IMR-90 (cell line): Measurements from ENCODE around the gene ERGIC1. TPM values are rescaled to one million over a fixed set of nuclear protein-coding genes. Genes with fewer than 3 reads are reported as not detected.

Experiments
- ATAC-seq: fragments of 200-7000 bp; cut with Tn5 transposase; 2 replicates; pipeline ENCODE4 v1.9.1; 2020; ENCODE audit warnings: low read depth, mild to moderate bottlenecking, moderate library complexity
- BruUV-seq: library from RNA; stranded (reverse); fragments of 400-500 nt; replicated peaks from 2 replicates; lab custom pipeline; 2021; lab: Mats Ljungman, UMichigan
- CTCF ChIA-PET: fragments of 300-600 bp; formaldehyde crosslinking; extraction: SDS; loops from one replicate; lab custom pipeline; 2021; ENCODE audit warnings: antibody characterized with exemption; lab: Yijun Ruan, JAX
- POLR2A ChIA-PET: fragments of 300-600 bp; sonication (Branson Sonifier 250); formaldehyde crosslinking; loops from one replicate; lab custom pipeline; 2022; ENCODE audit warnings: antibody characterized with exemption; ENCODE audit not compliant: unreplicated experiment; lab: Charles Lee
- DNase-seq: peaks from one replicate; pipeline ENCODE4 v3.0.0; 2013
- H2AFZ ChIP-seq: replicated peaks from 2 replicates; pipeline ENCODE3; 2013; ENCODE audit warnings: low read length, mild to moderate bottlenecking; ENCODE audit not compliant: poor library complexity
- H2AK5ac ChIP-seq: 2 replicates; pipeline ENCODE4 v1.6.1; 2013; ENCODE audit warnings: low read depth, low read length, inconsistent platforms
- H2AK9ac ChIP-seq: replicated peaks from 2 replicates; pipeline ENCODE3; 2013; ENCODE audit warnings: mild to moderate bottlenecking, low read depth, low read length, moderate library complexity; ENCODE audit not compliant: poor library complexity
- H2BK120ac ChIP-seq: 2 replicates; pipeline ENCODE4 v1.6.1; 2013; ENCODE audit warnings: low read depth, low read length, inconsistent platforms
- H2BK15ac ChIP-seq: 3 replicates; pipeline ENCODE4 v1.6.1; 2013; ENCODE audit warnings: low read depth, low read length, inconsistent platforms
- H2BK20ac ChIP-seq: 2 replicates; pipeline ENCODE4 v1.6.1; 2013; ENCODE audit warnings: low read depth, mild to moderate bottlenecking, inconsistent platforms, low read length, moderate library complexity
- H2BK5ac ChIP-seq: 2 replicates; pipeline ENCODE4 v1.6.1; 2013; ENCODE audit warnings: mild to moderate bottlenecking, low read depth, low read length, inconsistent platforms; ENCODE audit not compliant: poor library complexity, severe bottlenecking
- H3K14ac ChIP-seq: replicated peaks from 2 replicates; pipeline ENCODE4 v1.6.1; 2013; ENCODE audit warnings: low read depth, low read length, inconsistent platforms
- H3K18ac ChIP-seq: 2 replicates; pipeline ENCODE4 v1.6.1; 2013; ENCODE audit warnings: low read depth, low read length, control low read depth
- H3K23ac ChIP-seq: 2 replicates; pipeline ENCODE4 v1.6.1; 2013; ENCODE audit warnings: low read depth, low read length, inconsistent platforms
- H3K27ac ChIP-seq: 2 replicates; pipeline ENCODE4 v1.5.1; 2013; ENCODE audit warnings: mild to moderate bottlenecking, control low read depth, low read length; ENCODE audit not compliant: insufficient read depth
- H3K27me3 ChIP-seq: 2 replicates; pipeline ENCODE4 v1.6.1; 2013; ENCODE audit warnings: low read length; ENCODE audit not compliant: control insufficient read depth, insufficient read depth
- H3K36me3 ChIP-seq: 2 replicates; pipeline ENCODE4 v1.6.1; 2013; ENCODE audit warnings: low read length, mixed read lengths; ENCODE audit not compliant: control insufficient read depth, insufficient read depth
- H3K4ac ChIP-seq: 2 replicates; pipeline ENCODE4 v1.6.1; 2013; ENCODE audit warnings: low read depth, low read length, inconsistent platforms
- H3K4me1 ChIP-seq: 2 replicates; pipeline ENCODE4 v1.6.1; 2013; ENCODE audit warnings: low read length, mixed read lengths; ENCODE audit not compliant: control insufficient read depth, insufficient read depth
- H3K4me2 ChIP-seq: 2 replicates; pipeline ENCODE4 v1.6.1; 2013; ENCODE audit warnings: low read depth, mild to moderate bottlenecking, control low read depth, low read length, moderate library complexity
- H3K4me3 ChIP-seq: 2 replicates; pipeline ENCODE4 v1.5.1; 2013; ENCODE audit warnings: low read depth, mild to moderate bottlenecking, control low read depth, low read length, moderate library complexity; ENCODE audit not compliant: insufficient read depth
- H3K56ac ChIP-seq: 2 replicates; pipeline ENCODE4 v1.6.1; 2013; ENCODE audit warnings: low read length, inconsistent platforms; ENCODE audit not compliant: insufficient read depth; ENCODE audit errors: extremely low read depth
- H3K79me1 ChIP-seq, 2 experiments: 2 replicates each; pipeline ENCODE4 v1.6.1; 2013; ENCODE audit warnings: low read length in 2 of 2, inconsistent platforms in 1 of 2, low read depth in 1 of 2
- H3K9ac ChIP-seq: 2 replicates; pipeline ENCODE4 v1.6.1; 2013; ENCODE audit warnings: low read depth, low read length, control low read depth
- H3K9me1 ChIP-seq: 2 replicates; pipeline ENCODE4 v1.6.1; 2013; ENCODE audit warnings: low read length, inconsistent platforms; ENCODE audit not compliant: insufficient read depth
- H3K9me3 ChIP-seq: 2 replicates; pipeline ENCODE4 v1.6.1; 2013; ENCODE audit warnings: low read length; ENCODE audit not compliant: control insufficient read depth, insufficient read depth
- H4K20me1 ChIP-seq: 2 replicates; pipeline ENCODE4 v1.6.1; 2013; ENCODE audit warnings: low read length, inconsistent platforms; ENCODE audit not compliant: insufficient read depth
- H4K5ac ChIP-seq: 2 replicates; pipeline ENCODE4 v1.6.1; 2013; ENCODE audit warnings: mild to moderate bottlenecking, low read depth, low read length, control low read depth
- H4K8ac ChIP-seq, 2 experiments: 2 replicates each; pipeline ENCODE4 v1.6.1; 2013; ENCODE audit warnings: low read depth in 2 of 2, low read length in 2 of 2, control low read depth in 1 of 2, inconsistent platforms in 1 of 2
- H4K91ac ChIP-seq: 2 replicates; pipeline ENCODE4 v1.6.1; 2013; ENCODE audit warnings: low read depth, low read length, inconsistent platforms; ENCODE audit not compliant: insufficient read depth
- BHLHE40 ChIP-seq: fragments of 150-350 bp; IDR thresholded peaks from 2 replicates; pipeline ENCODE4 v1.6.1; 2016; ENCODE audit warnings: mild to moderate bottlenecking, low read depth, low read length
- CEBPB ChIP-seq: IDR thresholded peaks from 2 replicates; pipeline ENCODE4 v1.6.1; 2012; ENCODE audit warnings: low read depth, low read length, improper control_type of control experiment
- CHD1 ChIP-seq: IDR thresholded peaks from 2 replicates; pipeline ENCODE4 v1.6.1; 2012; ENCODE audit warnings: low read depth, low read length, improper control_type of control experiment
- CTCF ChIP-seq: conservative IDR thresholded peaks from 2 replicates; pipeline ENCODE4 v1.5.1; 2012; ENCODE audit warnings: mild to moderate bottlenecking, low read depth, low read length, improper control_type of control experiment
- ELK1 ChIP-seq: fragments of 150-350 bp; IDR thresholded peaks from 2 replicates; pipeline ENCODE4 v1.6.1; 2016; ENCODE audit warnings: low read depth, mild to moderate bottlenecking, low read length, moderate library complexity, borderline replicate concordance
- FOS ChIP-seq: fragments of 150-350 bp; IDR thresholded peaks from 2 replicates; pipeline ENCODE4 v1.6.1; 2016; ENCODE audit warnings: low read depth, low read length
- MAFK ChIP-seq: IDR thresholded peaks from 2 replicates; pipeline ENCODE4 v1.6.1; 2012; ENCODE audit warnings: low read depth, low read length, improper control_type of control experiment
- MAZ ChIP-seq: IDR thresholded peaks from 2 replicates; pipeline ENCODE4 v1.6.1; 2012; ENCODE audit warnings: low read depth, mild to moderate bottlenecking, low read length, improper control_type of control experiment, moderate library complexity, borderline replicate concordance
- MXI1 ChIP-seq: IDR thresholded peaks from 2 replicates; pipeline ENCODE4 v1.6.1; 2012; ENCODE audit warnings: low read depth, mild to moderate bottlenecking, low read length, moderate library complexity, borderline replicate concordance
- POLR2A ChIP-seq: IDR thresholded peaks from 2 replicates; pipeline ENCODE4 v1.6.1; 2012; ENCODE audit warnings: mild to moderate bottlenecking, low read depth, low read length
- RAD21 ChIP-seq: IDR thresholded peaks from 2 replicates; pipeline ENCODE4 v1.6.1; 2012; ENCODE audit warnings: low read length, improper control_type of control experiment
- RCOR1 ChIP-seq: IDR thresholded peaks from 2 replicates; pipeline ENCODE4 v1.6.1; 2012; ENCODE audit warnings: mild to moderate bottlenecking, low read length, improper control_type of control experiment; ENCODE audit not compliant: insufficient replicate concordance
- RFX5 ChIP-seq: IDR thresholded peaks from 2 replicates; pipeline ENCODE4 v1.8.0; 2012; ENCODE audit warnings: low read depth, mild to moderate bottlenecking, low read length, moderate library complexity
- SMC3 ChIP-seq: fragments of 150-350 bp; IDR thresholded peaks from 2 replicates; pipeline ENCODE4 v1.6.1; 2016; ENCODE audit warnings: low read depth, mild to moderate bottlenecking, antibody characterized with exemption, low read length, moderate library complexity
- WGBS, 2 experiments: methylation state at CpG; one replicate each; pipeline versions ENCODE4 v1.1.5 to v1.1.7; 2013; ENCODE audit warnings: missing lambda C conversion rate in 2 of 2; ENCODE audit not compliant: insufficient read length in 1 of 2; ENCODE audit errors: extremely low coverage in 2 of 2; 5-methylcytosine and 5-hydroxymethylcytosine counted together
- dilution Hi-C: fragments of 300-500 bp; cut with HindIII; formaldehyde crosslinking; loops from one replicate; pipeline ENCODE4 v1.14.3; 2018; ENCODE audit warnings: low sequenced_read_pairs; ENCODE audit not compliant: unreplicated experiment
- in situ Hi-C: fragments of 300-500 bp; cut with MboI; formaldehyde crosslinking; loops from 3 replicates; pipeline ENCODE4 v1.14.3; 2019; ENCODE audit warnings: low sequenced_read_pairs, inconsistent platforms, mixed read lengths
- intact Hi-C: fragments of 100-400 bp; cut with micrococcal nuclease; formaldehyde crosslinking; loops from 2 replicates; pipeline ENCODE4 v1.10.0; 2022
- polyA plus RNA-seq, 3 experiments: library from polyadenylated mRNA; depleted of rRNA; stranded (reverse); fragments of >200 nt; gene quantifications; 2 replicates each; pipeline ENCODE4 v1.2.3, GENCODE V29; 2012; ENCODE audit warnings: low replicate concordance in 1 of 3
- total RNA-seq: library from RNA; depleted of rRNA; stranded (reverse); fragments of >200 nt; gene quantifications from 2 replicates; pipeline ENCODE4 v1.2.3, GENCODE V29; 2012
- TF ChIP-seq, protein P1 (sequence below): fragments of 150-350 bp; IDR thresholded peaks from 2 replicates; pipeline ENCODE4 v1.6.1; 2017; ENCODE audit warnings: mild to moderate bottlenecking, antibody characterized with exemption, low read length, low read depth

The ERGIC1 gene
- total and polyA plus RNA-seq, 2 of the 4 experiments (the other 2 are of a cell fraction), result 134 to 192 TPM

- Histone ChIP-seq H3K56ac (no peak overlapping the region), H2AK9ac (peak overlapping the region; percentile 33), H3K27me3 (no peaks in the 10 kb centered on the region), H4K91ac (peak overlapping the region; percentile 58), H3K4me2 (no peak overlapping the region), H3K9me1 (peaks cover 33% of the 10 kb centered on the region), H4K5ac (no peak overlapping the region), H3K4ac (peak overlapping the region; percentile 73; the same call in 1 of the 2 replicates), H3K27ac (no peak overlapping the region), H3K4me1 (peaks cover 27% of the 10 kb centered on the region), H3K23ac (no peak overlapping the region), H3K9ac (no peak overlapping the region), H4K8ac (peak overlapping the region in 1 of 2 experiments; percentile 46; a peak in 1 of 4 replicates), H2BK5ac (no peak overlapping the region), H3K36me3 (peaks cover 30% of the 10 kb centered on the region), H2BK15ac (0 out of 3 replicates have a peak overlapping the region, but pooled peaks have one; percentile 11), H3K9me3 (no peaks in the 10 kb centered on the region), H4K20me1 (no peaks in the 10 kb centered on the region), H2BK20ac (peak overlapping the region; percentile 32; the same call in 1 of the 2 replicates), H3K14ac (no peak overlapping the region), H2AFZ (no peak overlapping the region), H3K18ac (no peak overlapping the region), H3K4me3 (no peak overlapping the region), H2BK120ac (peak overlapping the region; percentile 63), H2AK5ac (peak overlapping the region; percentile 63), H3K79me1 (peaks cover 26 to 65% of the 10 kb centered on the region in 2 experiments; a peak in 3 of 4 replicates)
- POLR2A ChIA-PET, result no interaction called here
- WGBS, 2 experiments, result no CpG with 5 or more reads among the region's 3 CpGs
- no peak for DNase-seq
- no TSS peak for BruUV-seq
- dilution Hi-C loops, result no loop called here
- no peak for TF ChIP-seq FOS
- no peak for TF ChIP-seq CEBPB
- no peak for TF ChIP-seq SMC3
- no peak for TF ChIP-seq MXI1
- no peak for TF ChIP-seq BHLHE40
- no peak for TF ChIP-seq ELK1
- no peak for TF ChIP-seq RAD21
- no peak for TF ChIP-seq MAFK
- TF ChIP-seq RCOR1, result no peak
- no peak for TF ChIP-seq MAZ
- TF ChIP-seq, protein P1, sequence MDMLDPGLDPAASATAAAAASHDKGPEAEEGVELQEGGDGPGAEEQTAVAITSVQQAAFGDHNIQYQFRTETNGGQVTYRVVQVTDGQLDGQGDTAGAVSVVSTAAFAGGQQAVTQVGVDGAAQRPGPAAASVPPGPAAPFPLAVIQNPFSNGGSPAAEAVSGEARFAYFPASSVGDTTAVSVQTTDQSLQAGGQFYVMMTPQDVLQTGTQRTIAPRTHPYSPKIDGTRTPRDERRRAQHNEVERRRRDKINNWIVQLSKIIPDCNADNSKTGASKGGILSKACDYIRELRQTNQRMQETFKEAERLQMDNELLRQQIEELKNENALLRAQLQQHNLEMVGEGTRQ, result no peak
- no peak for TF ChIP-seq CTCF
- TF ChIP-seq RFX5, result no peak
- TF ChIP-seq CHD1, result no peak
- no peak for TF ChIP-seq POLR2A
- in situ Hi-C loops, result loop anchor here (10.0 kb wide), 1 partner anchor 475 kb away; no protein-coding TSS in a partner anchor
- ATAC-seq, result no peak
- intact Hi-C loops, result loop anchor here (5.0 to 10.0 kb wide), 2 partner anchors 422 to 475 kb away; no protein-coding TSS in a partner anchor
- CTCF ChIA-PET, result no interaction called here
These were observed 115.4 kb downstream of the ERGIC1 start for GRCh38 chr5:172949426-172949825.
